ENCODE results near the gene EYA2.

Gene EYA2

GRCh38 chr20:46941404-46941803, 46.8 kb downstream of the EYA2 start:
- H3K9ac ChIP-seq (ENCODE audit: low read depth, low read length) = no peak overlapping the region
- no peaks in the 10 kb centered on the region for H3K9me3 ChIP-seq (ENCODE audit: insufficient read depth, low read depth, low read length)
- H3K27ac ChIP-seq (ENCODE audit: low read depth, low read length) = no peak overlapping the region
- no peak overlapping the region for H3K4me3 ChIP-seq (ENCODE audit: low read length)
- H3K36me3 ChIP-seq (ENCODE audit: insufficient read depth, low read length) = no peaks in the 10 kb centered on the region
- no peaks in the 10 kb centered on the region for H3K27me3 ChIP-seq (ENCODE audit: insufficient read depth, low read length)
- peaks cover 11% of the 10 kb centered on the region; the same call in 1 of the 2 replicates for H3K4me1 ChIP-seq (ENCODE audit: insufficient read depth, low read length)
- 88% methylated on average over 2 of the region's 2 CpGs for WGBS

GRCh38 chr20:46943861-46944591, 49.4 kb downstream of the EYA2 start:
- WGBS = 94% methylated on average over 10 of the region's 11 CpGs
- Histone ChIP-seq H3K36me3 (ENCODE audit: insufficient read depth, low read length) (no peaks in the 10 kb centered on the region), H3K9ac (ENCODE audit: low read depth, low read length) (no peak overlapping the region), H3K27me3 (ENCODE audit: insufficient read depth, low read length) (no peaks in the 10 kb centered on the region), H3K9me3 (ENCODE audit: insufficient read depth, low read depth, low read length) (no peaks in the 10 kb centered on the region), H3K4me1 (ENCODE audit: insufficient read depth, low read length) (peaks cover 11% of the 10 kb centered on the region; the same call in 1 of the 2 replicates), H3K4me3 (ENCODE audit: low read length) (no peak overlapping the region), H3K27ac (ENCODE audit: low read depth, low read length) (no peak overlapping the region)

GRCh38 chr20:46945465-46945864, 50.8 kb downstream of the EYA2 start:
- H3K4me1 ChIP-seq (ENCODE audit: insufficient read depth, low read length) = peaks cover 11% of the 10 kb centered on the region; the same call in 1 of the 2 replicates
- WGBS = 51% methylated on average over 9 of the region's 9 CpGs
- no peaks in the 10 kb centered on the region for H3K9me3 ChIP-seq (ENCODE audit: insufficient read depth, low read depth, low read length)
- no peaks in the 10 kb centered on the region for H3K27me3 ChIP-seq (ENCODE audit: insufficient read depth, low read length)
- H3K9ac ChIP-seq (ENCODE audit: low read depth, low read length) = no peak overlapping the region
- H3K27ac ChIP-seq (ENCODE audit: low read depth, low read length) = no peak overlapping the region; the same call in 1 of the 2 replicates
- H3K4me3 ChIP-seq (ENCODE audit: low read length) = no peak overlapping the region
- H3K36me3 ChIP-seq (ENCODE audit: insufficient read depth, low read length) = no peaks in the 10 kb centered on the region

DNA sequence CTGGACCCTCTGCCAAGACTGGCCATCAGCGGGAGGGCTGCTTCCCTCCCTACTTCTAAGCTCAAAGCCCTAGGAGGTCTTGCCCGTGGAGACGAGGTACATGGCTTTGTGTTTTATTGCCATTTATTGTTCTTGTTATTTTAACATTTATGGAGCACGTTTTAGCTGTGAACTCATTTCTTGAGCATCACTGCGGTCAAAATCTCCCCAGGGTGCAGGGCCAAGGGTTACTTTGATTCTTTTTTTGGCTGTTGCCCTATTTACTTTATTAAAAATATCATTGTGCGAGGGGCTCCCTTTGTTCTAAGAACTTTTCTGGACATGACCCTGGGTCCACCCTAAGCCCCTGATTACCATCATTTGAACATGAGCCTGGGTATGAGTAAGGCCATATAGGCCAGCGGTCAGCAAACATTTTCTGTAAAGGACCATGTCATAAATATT, 51.6 kb downstream of the EYA2 start:
- Histone ChIP-seq H3K9me3 (ENCODE audit: insufficient read depth, low read depth, low read length) (no peaks in the 10 kb centered on the region), H3K9ac (ENCODE audit: low read depth, low read length) (no peak overlapping the region), H3K27me3 (ENCODE audit: insufficient read depth, low read length) (no peaks in the 10 kb centered on the region), H3K4me1 (ENCODE audit: insufficient read depth, low read length) (peaks cover 11% of the 10 kb centered on the region; the same call in 1 of the 2 replicates), H3K4me3 (ENCODE audit: low read length) (no peak overlapping the region), H3K36me3 (ENCODE audit: insufficient read depth, low read length) (no peaks in the 10 kb centered on the region), H3K27ac (ENCODE audit: low read depth, low read length) (no peak overlapping the region; the same call in 1 of the 2 replicates)
- 93% methylated on average over 7 of the region's 7 CpGs for WGBS

GRCh38 chr20:46946796-46947195, 52.2 kb downstream of the EYA2 start:
- no peaks in the 10 kb centered on the region for H3K9me3 ChIP-seq (ENCODE audit: insufficient read depth, low read depth, low read length)
- no peak overlapping the region for H3K4me3 ChIP-seq (ENCODE audit: low read length)
- peaks cover 11% of the 10 kb centered on the region; the same call in 1 of the 2 replicates for H3K4me1 ChIP-seq (ENCODE audit: insufficient read depth, low read length)
- WGBS = 92% methylated on average over 3 of the region's 3 CpGs
- H3K27me3 ChIP-seq (ENCODE audit: insufficient read depth, low read length) = no peaks in the 10 kb centered on the region
- no peak overlapping the region for H3K9ac ChIP-seq (ENCODE audit: low read depth, low read length)
- no peaks in the 10 kb centered on the region for H3K36me3 ChIP-seq (ENCODE audit: insufficient read depth, low read length)
- H3K27ac ChIP-seq (ENCODE audit: low read depth, low read length) = no peak overlapping the region

DNA sequence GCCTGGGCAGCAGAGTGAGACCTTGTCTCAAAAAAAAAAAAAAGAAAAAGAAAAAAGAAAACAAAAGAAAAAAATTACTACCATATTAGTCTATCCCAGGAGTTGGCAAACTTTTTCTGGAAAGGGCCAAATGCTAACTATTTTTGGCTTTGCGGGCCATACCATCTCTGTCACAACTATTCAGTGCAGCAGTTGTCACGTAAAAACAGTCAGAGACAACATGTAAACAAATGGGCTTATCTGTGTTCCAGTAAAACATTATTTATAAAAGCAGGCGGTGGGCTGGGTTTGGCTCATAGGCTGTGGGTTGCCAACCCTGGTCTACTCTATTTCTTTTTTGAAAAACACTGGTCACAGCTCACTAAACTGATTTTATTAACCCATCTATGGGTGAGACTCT, 53.4 kb downstream of the EYA2 start:
- Histone ChIP-seq H3K9ac (ENCODE audit: low read depth, low read length) (no peak overlapping the region), H3K36me3 (ENCODE audit: insufficient read depth, low read length) (no peaks in the 10 kb centered on the region), H3K27me3 (ENCODE audit: insufficient read depth, low read length) (no peaks in the 10 kb centered on the region), H3K9me3 (ENCODE audit: insufficient read depth, low read depth, low read length) (no peaks in the 10 kb centered on the region), H3K4me1 (ENCODE audit: insufficient read depth, low read length) (peaks cover 11% of the 10 kb centered on the region; the same call in 1 of the 2 replicates), H3K4me3 (ENCODE audit: low read length) (no peak overlapping the region), H3K27ac (ENCODE audit: low read depth, low read length) (no peak overlapping the region)
- WGBS = 97% methylated on average over 3 of the region's 3 CpGs

GRCh38 chr20:46951405-46951804, 56.8 kb downstream of the EYA2 start:
- Histone ChIP-seq H3K27ac (ENCODE audit: low read depth, low read length) (no peak overlapping the region), H3K4me3 (ENCODE audit: low read length) (no peak overlapping the region), H3K36me3 (ENCODE audit: insufficient read depth, low read length) (no peaks in the 10 kb centered on the region), H3K9me3 (ENCODE audit: insufficient read depth, low read depth, low read length) (peaks cover 3% of the 10 kb centered on the region), H3K4me1 (ENCODE audit: insufficient read depth, low read length) (no peaks in the 10 kb centered on the region), H3K27me3 (ENCODE audit: insufficient read depth, low read length) (no peaks in the 10 kb centered on the region), H3K9ac (ENCODE audit: low read depth, low read length) (no peak overlapping the region)
- 81% methylated on average over 4 of the region's 4 CpGs for WGBS

DNA sequence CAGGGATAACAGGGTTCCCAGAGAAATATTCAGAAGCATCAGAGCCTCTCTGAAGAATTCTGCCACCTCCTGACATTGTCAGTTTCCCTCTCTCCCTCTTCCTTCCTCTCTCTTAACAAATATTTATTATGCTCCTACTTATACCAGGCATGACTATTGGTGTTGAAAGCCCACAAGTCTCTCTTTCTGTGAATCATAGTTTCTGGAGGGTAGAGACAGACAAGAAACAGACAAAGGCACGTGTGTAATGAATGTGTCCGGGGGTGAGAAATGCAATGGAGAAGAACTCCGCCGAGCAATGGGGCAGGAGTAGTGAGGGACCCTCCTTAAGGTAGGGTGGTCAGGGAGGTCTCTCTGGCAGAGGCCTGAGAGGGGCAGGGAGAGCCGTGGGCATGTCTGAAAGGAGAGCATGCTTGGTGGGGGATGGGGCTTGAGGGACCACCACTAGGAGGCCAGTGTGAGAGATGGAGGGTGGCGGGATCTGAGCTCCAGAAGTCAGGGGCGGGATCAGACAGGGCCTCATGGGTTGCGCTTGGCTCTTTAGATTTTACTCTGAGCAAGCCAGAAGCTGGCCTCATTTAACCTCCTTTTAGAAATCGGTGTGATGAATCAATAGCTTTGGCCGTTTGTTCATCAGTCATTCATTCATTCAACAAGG, 57.3 kb downstream of the EYA2 start:
- WGBS = 82% methylated on average over 10 of the region's 10 CpGs
- H3K36me3 ChIP-seq (ENCODE audit: insufficient read depth, low read length) = no peaks in the 10 kb centered on the region

DNA sequence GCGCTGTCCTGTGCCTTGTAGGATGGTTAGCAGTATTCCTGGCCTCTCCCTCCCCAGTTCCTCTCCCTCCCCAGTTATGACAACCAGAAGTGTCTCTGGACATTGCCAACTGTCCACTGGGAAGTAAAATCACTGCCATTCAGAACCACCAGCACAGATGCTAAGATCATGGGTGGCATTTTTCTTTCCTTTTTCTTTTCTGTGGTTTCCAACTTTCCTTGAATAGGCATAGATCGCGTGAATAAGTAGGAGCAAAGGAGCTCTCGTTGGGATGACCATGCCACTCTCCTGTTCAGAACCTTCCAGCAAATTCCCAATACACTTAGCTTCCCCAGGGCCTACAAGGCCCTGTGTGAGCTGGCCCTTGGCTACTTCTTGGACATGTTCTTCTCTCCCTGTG, 59.0 kb downstream of the EYA2 start:
- Histone ChIP-seq H3K27me3 (ENCODE audit: insufficient read depth, low read length) (no peaks in the 10 kb centered on the region), H3K9me3 (ENCODE audit: insufficient read depth, low read depth, low read length) (peaks cover 4% of the 10 kb centered on the region), H3K27ac (ENCODE audit: low read depth, low read length) (no peak overlapping the region), H3K4me1 (ENCODE audit: insufficient read depth, low read length) (no peaks in the 10 kb centered on the region), H3K4me3 (ENCODE audit: low read length) (no peak overlapping the region), H3K36me3 (ENCODE audit: insufficient read depth, low read length) (no peaks in the 10 kb centered on the region), H3K9ac (ENCODE audit: low read depth, low read length) (no peak overlapping the region)
- WGBS = 69% methylated on average over 4 of the region's 4 CpGs

More for the DNA sequence above, 57.3 kb downstream of the EYA2 start:
- Histone ChIP-seq H3K27ac (ENCODE audit: low read depth, low read length) (no peak overlapping the region), H3K27me3 (ENCODE audit: insufficient read depth, low read length) (no peaks in the 10 kb centered on the region), H3K9me3 (ENCODE audit: insufficient read depth, low read depth, low read length) (peaks cover 4% of the 10 kb centered on the region), H3K9ac (ENCODE audit: low read depth, low read length) (no peak overlapping the region), H3K4me3 (ENCODE audit: low read length) (no peak overlapping the region), H3K4me1 (ENCODE audit: insufficient read depth, low read length) (no peaks in the 10 kb centered on the region)

- H3K36me3 ChIP-seq (ENCODE audit: insufficient read depth, low read length) = no peaks in the 10 kb centered on the region
- no peaks in the 10 kb centered on the region for H3K27me3 ChIP-seq (ENCODE audit: insufficient read depth, low read length)
- H3K4me1 ChIP-seq (ENCODE audit: insufficient read depth, low read length) = no peaks in the 10 kb centered on the region
- 84% methylated on average over 15 of the region's 15 CpGs for WGBS
- no peak overlapping the region for H3K27ac ChIP-seq (ENCODE audit: low read depth, low read length)
- peaks cover 4% of the 10 kb centered on the region for H3K9me3 ChIP-seq (ENCODE audit: insufficient read depth, low read depth, low read length)
- no peak overlapping the region for H3K4me3 ChIP-seq (ENCODE audit: low read length)
- H3K9ac ChIP-seq (ENCODE audit: low read depth, low read length) = no peak overlapping the region
These were observed 59.9 kb downstream of the EYA2 start for GRCh38 chr20:46954490-46955038.

Data from HUES64 (cell line).